HG03342 (cell line): ENCODE measurements around the gene BANK1.

Source experiments
- ATAC-seq: cut with Tn5 transposase; IDR thresholded peaks from one replicate; pipeline ENCODE4 v1.9.1; 2021; ENCODE audit warnings: mild to moderate bottlenecking, moderate library complexity; ENCODE audit not compliant: unreplicated experiment

BANK1 gene, protein sequence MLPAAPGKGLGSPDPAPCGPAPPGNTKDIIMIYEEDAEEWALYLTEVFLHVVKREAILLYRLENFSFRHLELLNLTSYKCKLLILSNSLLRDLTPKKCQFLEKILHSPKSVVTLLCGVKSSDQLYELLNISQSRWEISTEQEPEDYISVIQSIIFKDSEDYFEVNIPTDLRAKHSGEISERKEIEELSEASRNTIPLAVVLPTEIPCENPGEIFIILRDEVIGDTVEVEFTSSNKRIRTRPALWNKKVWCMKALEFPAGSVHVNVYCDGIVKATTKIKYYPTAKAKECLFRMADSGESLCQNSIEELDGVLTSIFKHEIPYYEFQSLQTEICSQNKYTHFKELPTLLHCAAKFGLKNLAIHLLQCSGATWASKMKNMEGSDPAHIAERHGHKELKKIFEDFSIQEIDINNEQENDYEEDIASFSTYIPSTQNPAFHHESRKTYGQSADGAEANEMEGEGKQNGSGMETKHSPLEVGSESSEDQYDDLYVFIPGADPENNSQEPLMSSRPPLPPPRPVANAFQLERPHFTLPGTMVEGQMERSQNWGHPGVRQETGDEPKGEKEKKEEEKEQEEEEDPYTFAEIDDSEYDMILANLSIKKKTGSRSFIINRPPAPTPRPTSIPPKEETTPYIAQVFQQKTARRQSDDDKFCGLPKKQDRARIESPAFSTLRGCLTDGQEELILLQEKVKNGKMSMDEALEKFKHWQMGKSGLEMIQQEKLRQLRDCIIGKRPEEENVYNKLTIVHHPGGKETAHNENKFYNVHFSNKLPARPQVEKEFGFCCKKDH

DNA sequence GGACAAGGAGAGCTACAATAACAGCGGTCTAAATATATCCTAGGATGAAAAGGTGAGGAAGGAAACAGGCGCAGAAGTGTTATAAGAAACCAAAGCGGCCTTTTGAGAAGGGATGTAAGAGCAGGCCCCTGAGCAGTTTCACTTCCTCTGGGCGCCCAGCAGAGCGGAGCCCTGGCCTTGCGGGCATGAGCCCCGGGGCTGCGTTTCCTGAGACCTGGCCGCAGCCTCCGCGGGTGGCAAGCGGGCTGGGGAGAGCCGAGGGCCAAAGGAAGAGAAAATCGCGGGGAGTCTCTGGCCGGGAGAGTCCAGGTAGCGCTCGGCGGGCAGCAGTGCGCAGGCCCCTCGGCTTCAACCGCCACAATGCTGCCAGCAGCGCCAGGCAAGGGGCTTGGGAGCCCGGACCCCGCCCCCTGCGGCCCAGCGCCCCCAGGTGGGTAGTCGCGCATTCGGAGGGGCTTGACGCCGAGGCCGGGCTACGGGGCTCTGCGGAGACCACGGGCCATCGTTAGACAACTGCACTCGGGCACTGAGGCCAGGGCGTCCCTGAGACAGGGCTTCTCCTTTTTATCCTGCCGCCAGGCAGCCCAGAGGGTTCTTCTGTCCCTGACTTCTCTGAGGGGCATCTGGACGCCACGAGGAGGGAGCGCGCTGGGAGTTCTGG lies at the start of gene BANK1:
TSS of gene BANK1 (plus strand) at position 210 of the 661 bp plus-strand sequence. CDS start at position 361, 151 bp downstream.
- peak; percentile 100 for ATAC-seq

- ATAC-seq: no peak
Observed at GRCh38 chr4:101753721-101754120, 36.8 kb upstream of the BANK1 start.

DNA sequence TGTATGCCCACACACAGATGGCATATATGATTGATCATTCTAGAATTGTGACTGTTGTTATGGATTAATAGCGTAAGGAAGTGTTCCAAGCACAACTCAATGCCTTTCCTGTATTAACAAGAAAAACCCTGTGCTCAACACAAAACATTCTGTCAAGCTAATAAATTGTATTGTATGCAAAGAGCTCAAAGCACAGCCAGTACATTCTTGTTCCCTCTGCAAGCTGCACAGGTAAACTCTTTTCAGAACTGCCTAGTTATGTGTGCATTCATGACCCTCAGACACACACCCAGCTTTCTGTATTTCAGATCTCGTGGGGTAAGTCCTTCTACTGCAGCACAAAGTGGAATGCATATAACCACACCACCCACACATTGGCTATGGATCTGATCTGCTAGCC lies 34.3 kb upstream of the BANK1 start:
- no peak for ATAC-seq

- ATAC-seq: no peak
Observed at GRCh38 chr4:101761405-101761804, 29.1 kb upstream of the BANK1 start.

GRCh38 chr4:101762025-101762424 lies 28.5 kb upstream of the BANK1 start:
- no peak for ATAC-seq

DNA sequence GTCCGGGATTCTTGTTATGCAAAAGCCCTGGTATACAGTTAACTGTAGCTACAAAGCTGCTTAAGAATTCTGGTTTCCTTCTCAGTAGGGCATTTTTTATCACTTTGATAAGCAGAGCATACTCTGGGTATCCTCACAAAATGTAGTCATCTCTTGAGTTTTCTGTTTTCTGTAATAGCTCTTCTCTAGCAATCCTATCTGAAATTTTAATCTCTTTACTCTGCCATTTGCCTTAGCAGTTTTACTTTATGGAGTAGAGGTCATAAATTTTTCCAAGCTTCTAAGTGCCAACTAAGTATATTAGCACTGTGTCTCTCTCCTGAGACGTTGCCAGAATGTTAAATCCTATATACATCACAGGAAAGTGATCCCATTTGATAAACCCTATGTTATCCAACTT lies 28.0 kb upstream of the BANK1 start:
- ATAC-seq: no peak

GRCh38 chr4:101763576-101763975 lies 27.0 kb upstream of the BANK1 start:
- ATAC-seq: no peak

DNA sequence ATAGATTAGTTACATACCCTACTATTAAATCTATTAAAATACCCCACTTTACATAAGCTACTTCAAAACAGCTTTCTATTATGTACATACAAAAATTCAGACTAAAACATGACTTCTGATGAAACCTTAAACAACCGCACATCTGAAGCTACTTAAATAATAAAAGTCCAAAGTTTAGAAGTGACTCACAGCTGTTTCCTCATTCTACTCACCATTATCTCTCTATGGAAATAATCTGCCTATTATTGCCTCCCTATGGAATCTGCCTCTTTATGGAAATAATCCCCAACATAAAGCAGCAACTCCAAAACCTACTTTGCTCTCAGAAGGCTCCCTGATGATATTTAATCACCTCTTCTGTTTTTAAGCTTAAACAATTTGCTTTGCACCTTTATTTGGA lies 15.7 kb upstream of the BANK1 start:
- no peak for ATAC-seq

DNA sequence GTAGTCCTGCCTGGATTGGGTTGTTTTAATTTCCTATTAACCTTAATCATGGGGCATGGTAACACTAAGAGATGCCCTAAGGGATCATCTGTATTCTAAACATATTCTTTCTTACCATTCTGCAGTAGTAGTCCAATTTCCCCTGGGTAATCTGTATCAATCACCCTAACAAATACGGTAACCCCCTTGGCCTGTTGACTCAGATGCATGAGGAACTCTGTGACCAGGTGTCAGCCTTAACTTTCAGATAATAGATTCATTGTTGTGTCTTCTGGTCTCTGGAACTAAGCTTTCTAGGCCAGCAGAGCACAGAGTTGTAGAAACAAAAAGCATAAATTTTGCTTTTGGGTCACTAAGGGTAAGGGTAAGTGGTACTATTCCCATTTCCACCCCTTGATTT lies 13.1 kb upstream of the BANK1 start:
- ATAC-seq: peak; percentile 63

DNA sequence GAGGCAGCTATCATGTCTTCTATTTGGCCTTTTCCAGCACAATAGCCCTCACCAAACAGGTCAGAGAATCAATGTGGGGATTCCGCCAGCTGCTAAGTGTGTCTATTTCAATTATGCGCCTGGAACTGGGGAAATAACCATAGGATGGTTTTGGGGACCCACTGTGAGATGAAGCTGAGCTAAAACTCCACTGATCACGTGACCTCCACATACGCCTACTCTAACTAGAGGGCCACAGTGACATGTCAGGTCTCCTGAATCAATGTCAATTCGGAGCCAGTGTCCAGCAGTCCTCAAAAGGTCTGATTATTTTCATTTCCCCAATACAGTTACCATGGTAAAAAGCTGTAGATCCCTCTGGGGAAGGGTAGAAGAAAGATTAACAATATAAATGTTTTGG lies 10.2 kb upstream of the BANK1 start:
- ATAC-seq: no peak

GRCh38 chr4:101782546-101782945 lies 8.0 kb upstream of the BANK1 start:
- ATAC-seq: no peak

GRCh38 chr4:101784957-101785356 lies 5.6 kb upstream of the BANK1 start:
- no peak for ATAC-seq

GRCh38 chr4:101785486-101785885 lies 5.0 kb upstream of the BANK1 start:
- ATAC-seq: no peak

GRCh38 chr4:101787701-101788316 lies 2.7 kb upstream of the BANK1 start:
- no peak for ATAC-seq

GRCh38 chr4:101791182-101791558 lies 640 bp downstream of the BANK1 start:
- peak; percentile 4 for ATAC-seq

DNA sequence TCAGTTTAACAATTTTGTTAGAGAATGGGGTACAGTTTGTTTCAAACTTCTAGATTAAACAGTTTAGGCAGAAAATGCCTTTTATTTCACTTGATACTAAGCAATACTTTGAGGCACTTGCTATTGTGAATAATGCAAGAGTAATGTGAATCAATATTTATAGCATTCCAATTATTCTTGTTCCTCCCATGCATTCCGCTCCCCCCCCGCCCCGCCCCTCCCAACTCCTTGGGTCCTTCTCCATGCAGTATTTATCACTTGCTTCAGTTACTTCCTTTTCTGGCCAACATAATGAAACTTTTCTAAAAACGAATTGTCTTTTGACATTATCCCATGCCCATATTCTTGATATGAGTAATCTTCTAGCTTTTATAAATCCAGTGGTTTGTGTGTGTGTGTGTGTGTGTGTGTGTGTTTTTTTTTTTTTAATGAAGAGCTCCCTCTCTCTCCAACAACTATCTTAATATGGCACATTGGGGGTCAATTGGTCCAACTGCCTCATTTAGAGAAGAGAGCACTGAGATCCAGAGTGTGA lies 1.6 kb downstream of the BANK1 start:
- no peak for ATAC-seq

DNA sequence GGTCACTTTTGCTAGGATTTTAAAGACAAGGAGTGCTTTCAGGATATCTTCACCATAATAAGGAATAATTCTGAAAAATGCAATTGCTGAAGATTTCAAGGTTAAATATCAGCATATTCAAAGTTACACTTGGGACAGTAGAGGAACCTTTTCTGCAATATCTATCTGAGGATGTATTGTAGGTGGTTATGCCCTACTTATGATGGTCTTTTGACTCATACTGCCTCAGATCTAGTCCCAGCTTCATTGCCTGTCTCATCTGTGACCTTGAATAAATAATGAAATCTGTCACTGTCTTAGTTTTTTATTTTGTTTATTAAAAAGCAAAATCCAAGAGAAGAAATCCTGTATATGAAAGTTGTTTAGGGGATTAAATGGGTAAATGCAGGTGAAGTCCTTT lies 2.9 kb downstream of the BANK1 start:
- ATAC-seq: no peak

- no peak for ATAC-seq
Observed at GRCh38 chr4:101794806-101795205, 4.3 kb downstream of the BANK1 start.

DNA sequence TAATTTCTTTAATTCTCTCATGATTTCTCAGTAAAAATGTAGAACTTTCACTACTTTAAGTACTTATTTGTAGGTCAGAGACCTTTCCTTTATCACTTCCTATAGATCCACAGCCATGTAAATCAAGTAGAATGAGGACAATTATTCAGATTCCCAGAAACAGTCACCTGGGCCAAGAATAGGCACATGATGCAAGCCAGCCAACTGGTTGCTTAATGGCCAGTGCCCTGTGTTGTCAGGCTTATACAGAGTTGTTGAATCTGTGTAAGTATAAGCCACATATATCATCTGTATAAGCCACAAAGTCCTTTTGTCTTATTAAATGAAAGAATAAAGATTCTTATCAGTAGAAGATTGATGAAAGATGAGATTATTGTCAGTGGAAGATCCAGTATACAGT lies 5.2 kb downstream of the BANK1 start:
- ATAC-seq: no peak

DNA sequence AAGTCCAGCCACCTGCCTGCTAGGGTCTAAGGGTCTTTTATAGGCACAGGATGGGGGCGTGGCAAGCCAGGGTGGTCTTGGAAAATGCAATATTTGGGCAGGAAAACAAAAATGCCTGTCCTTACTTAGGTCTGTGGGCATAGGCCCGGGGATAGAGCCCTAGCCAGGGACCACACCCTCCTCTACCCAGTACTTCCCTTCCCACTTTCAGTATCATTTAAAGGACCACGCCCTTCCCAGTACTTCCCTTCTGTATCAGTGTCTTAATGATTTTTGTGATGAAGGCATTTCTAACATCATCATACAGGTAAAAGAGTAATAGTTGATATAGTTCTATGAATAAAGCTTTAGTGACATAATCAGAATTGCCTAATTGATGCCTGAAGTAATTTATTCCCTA lies 11.4 kb downstream of the BANK1 start:
- no peak for ATAC-seq

- ATAC-seq: peak; percentile 98
Observed at GRCh38 chr4:101806914-101807313, 16.4 kb downstream of the BANK1 start.
